OCI-LY1 (cell line): ENCODE data around the gene PLOD2.

ENCODE experiments used
- EZH2 ChIP-seq: fragments of 200-600 bp; sonication (generic), shearing (Covaris generic); IDR thresholded peaks from 2 replicates; pipeline ENCODE4 v1.8.0; 2017; ENCODE audit warnings: borderline replicate concordance, mixed run types, mild to moderate bottlenecking, antibody characterized with exemption, low read length, moderate library complexity, mixed read lengths
- TF ChIP-seq, protein P1 (sequence below): fragments of 200-600 bp; sonication (generic), shearing (Covaris generic); IDR thresholded peaks from 2 replicates; pipeline ENCODE4 v1.5.1; 2017; ENCODE audit warnings: mild to moderate bottlenecking, antibody characterized with exemption, low read length, moderate library complexity, mixed read lengths

DNA sequence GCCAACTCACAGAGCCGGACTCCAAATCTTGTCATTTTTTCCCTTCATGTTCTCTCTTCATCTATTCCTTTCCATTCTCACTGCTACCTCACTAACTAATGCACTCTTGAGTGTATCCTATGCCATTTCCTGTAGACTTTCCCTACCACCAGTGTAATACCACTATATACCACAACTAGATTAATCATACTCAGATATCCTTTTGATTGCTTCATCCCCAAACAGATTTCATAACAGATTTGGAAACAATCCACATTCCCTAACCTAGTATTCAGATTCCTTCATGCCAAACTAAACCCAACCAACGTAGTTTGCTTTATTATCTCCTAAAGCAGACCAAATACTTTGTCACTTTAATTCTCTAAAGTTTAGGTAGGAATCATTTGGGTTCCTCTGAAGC lies 2.6 kb upstream of the PLOD2 start:
- TF ChIP-seq, protein P1, sequence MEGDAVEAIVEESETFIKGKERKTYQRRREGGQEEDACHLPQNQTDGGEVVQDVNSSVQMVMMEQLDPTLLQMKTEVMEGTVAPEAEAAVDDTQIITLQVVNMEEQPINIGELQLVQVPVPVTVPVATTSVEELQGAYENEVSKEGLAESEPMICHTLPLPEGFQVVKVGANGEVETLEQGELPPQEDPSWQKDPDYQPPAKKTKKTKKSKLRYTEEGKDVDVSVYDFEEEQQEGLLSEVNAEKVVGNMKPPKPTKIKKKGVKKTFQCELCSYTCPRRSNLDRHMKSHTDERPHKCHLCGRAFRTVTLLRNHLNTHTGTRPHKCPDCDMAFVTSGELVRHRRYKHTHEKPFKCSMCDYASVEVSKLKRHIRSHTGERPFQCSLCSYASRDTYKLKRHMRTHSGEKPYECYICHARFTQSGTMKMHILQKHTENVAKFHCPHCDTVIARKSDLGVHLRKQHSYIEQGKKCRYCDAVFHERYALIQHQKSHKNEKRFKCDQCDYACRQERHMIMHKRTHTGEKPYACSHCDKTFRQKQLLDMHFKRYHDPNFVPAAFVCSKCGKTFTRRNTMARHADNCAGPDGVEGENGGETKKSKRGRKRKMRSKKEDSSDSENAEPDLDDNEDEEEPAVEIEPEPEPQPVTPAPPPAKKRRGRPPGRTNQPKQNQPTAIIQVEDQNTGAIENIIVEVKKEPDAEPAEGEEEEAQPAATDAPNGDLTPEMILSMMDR, result no peak
- TF ChIP-seq EZH2, result no peak
